Urothelium cell line (cell line): ENCODE measurements around the gene ARHGAP10.

ENCODE experiments used
- DNase-seq: peaks from one replicate; pipeline ENCODE4 v3.0.0; 2011; ENCODE audit warnings: low spot score, mixed read lengths
- FAIRE-seq: peaks from 2 replicates; lab custom pipeline; 2011; peaks lifted over from hg19 to GRCh38; lab: Jason Lieb, UNC

ARHGAP10 gene

GRCh38 chr4:148057984-148058859, 326.3 kb downstream of the ARHGAP10 start:
- DNase-seq (no peak), FAIRE-seq (no peak)

- DNase-seq (no peak), FAIRE-seq (no peak)
Measured at GRCh38 chr4:148059617-148060180, 327.8 kb downstream of the ARHGAP10 start.

GRCh38 chr4:148060264-148061140, 328.6 kb downstream of the ARHGAP10 start:
- FAIRE-seq (no peak), DNase-seq (no peak)

- DNase-seq (no peak), FAIRE-seq (no peak)
Measured at GRCh38 chr4:148061141-148061481, 329.2 kb downstream of the ARHGAP10 start.

GRCh38 chr4:148061795-148062194, 329.9 kb downstream of the ARHGAP10 start:
- DNase-seq (no peak), FAIRE-seq (no peak)

- FAIRE-seq = no peak
Measured at GRCh38 chr4:148062301-148062950, 330.5 kb downstream of the ARHGAP10 start.

GRCh38 chr4:148064451-148064850, 332.6 kb downstream of the ARHGAP10 start:
- FAIRE-seq (no peak), DNase-seq (no peak)

More at GRCh38 chr4:148062301-148062950, 330.5 kb downstream of the ARHGAP10 start:
- DNase-seq = no peak

GRCh38 chr4:148065075-148065474, 333.2 kb downstream of the ARHGAP10 start:
- FAIRE-seq (no peak), DNase-seq (no peak)

GRCh38 chr4:148067301-148067916, 335.5 kb downstream of the ARHGAP10 start:
- FAIRE-seq = no peak
- DNase-seq = no peak

- DNase-seq (no peak), FAIRE-seq (no peak)
Measured at GRCh38 chr4:148068065-148068911, 336.4 kb downstream of the ARHGAP10 start.

GRCh38 chr4:148069086-148069894, 337.4 kb downstream of the ARHGAP10 start:
- no peak for FAIRE-seq
- DNase-seq = no peak

GRCh38 chr4:148069895-148070178, 337.9 kb downstream of the ARHGAP10 start:
- no peak for DNase-seq

GRCh38 chr4:148071009-148071408, 339.1 kb downstream of the ARHGAP10 start:
- no peak for FAIRE-seq
- DNase-seq = no peak

More at GRCh38 chr4:148069895-148070178, 337.9 kb downstream of the ARHGAP10 start:
- FAIRE-seq = no peak

- FAIRE-seq (no peak), DNase-seq (no peak)
Measured at GRCh38 chr4:148072789-148073188, 340.9 kb downstream of the ARHGAP10 start.

GRCh38 chr4:148073349-148073748, 341.5 kb downstream of the ARHGAP10 start:
- DNase-seq (no peak), FAIRE-seq (no peak)

- FAIRE-seq = no peak
- no peak for DNase-seq
Measured at GRCh38 chr4:148074462-148074861, 342.6 kb downstream of the ARHGAP10 start.

- FAIRE-seq = no peak
- no peak for DNase-seq
Measured at GRCh38 chr4:148075438-148075837, 343.6 kb downstream of the ARHGAP10 start.

- FAIRE-seq = no peak
- no peak for DNase-seq
Measured at GRCh38 chr4:148076964-148077363, 345.1 kb downstream of the ARHGAP10 start.

- DNase-seq (no peak), FAIRE-seq (no peak)
Measured at GRCh38 chr4:148077581-148077980, 345.7 kb downstream of the ARHGAP10 start.
